NCI-H446 (cell line): ENCODE results near the gene PTPN3.

Source experiments
- DNase-seq, 2 experiments: peaks; one replicate each; lab custom pipeline; 2025; lab: John Stamatoyannopoulos, UW

The PTPN3 gene

DNA sequence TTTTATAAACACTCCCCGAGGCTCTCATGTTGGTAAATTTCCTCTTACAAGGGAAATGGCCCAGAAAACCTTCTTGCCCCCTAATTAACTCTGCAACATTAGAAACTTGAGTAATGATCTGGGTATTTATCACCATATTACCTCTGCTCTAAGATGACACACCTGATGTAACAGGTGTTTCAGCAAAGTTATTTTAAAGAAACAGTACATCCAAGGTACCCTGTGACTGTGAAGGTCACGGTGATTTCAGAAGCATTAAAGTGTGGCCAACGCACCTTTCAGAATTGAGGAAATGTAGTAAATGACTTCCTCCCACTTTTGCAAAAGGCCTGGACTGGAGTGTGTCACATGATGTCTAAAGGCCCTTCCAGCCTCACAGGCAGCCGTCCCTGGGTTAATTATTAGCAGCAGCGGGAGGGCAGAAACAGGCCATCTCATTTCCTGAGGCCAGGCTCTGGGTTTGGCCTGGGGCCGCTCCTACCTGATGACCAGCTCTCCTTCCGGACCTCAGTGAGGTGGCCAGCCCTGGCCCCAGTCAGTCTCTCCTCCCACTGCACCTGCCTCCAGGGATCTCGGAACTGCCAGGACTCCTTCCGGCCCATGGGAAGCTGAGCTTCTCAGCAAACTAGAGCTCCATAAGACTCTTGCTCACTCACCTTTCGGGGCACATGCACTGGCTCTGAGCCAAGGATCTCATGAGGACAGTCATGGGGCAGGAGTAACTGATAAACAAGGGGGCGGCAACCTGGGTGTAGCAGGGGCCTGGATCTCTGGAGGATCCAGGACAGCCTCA is 20.7 kb downstream of the PTPN3 start:
- DNase-seq = no peak

DNA sequence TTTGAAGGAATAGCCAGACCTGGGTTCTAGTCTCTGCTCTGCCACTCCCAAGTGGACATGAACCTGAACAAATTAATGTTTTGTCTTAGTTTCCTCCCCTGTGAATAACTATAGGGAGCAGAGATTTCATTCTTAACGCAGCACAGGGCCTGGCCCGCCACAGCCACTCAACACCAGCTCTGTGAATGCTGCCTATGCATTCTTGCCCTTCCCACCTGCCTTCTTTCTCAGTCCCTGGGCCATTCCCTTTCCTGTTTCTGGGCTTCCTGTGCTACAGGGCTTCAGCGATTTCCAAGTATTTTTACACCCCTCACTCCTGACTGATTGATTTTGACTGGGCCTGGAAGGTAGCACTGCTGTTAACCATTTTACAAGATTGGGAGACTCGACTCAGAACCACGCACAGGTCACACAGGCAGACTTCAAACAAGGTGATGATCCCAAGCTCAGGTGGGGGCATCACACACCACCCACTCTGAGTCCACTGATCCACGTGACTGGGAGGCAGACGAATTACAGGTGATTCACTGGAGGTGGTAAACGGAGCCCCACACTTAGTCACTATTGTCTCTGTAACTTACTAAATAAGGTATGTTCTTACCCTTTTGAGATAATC is 21.4 kb downstream of the PTPN3 start:
- no peak for DNase-seq

GRCh38 chr9:109475526-109475925 is 22.6 kb downstream of the PTPN3 start:
- DNase-seq = no peak

GRCh38 chr9:109474944-109475343 is 23.2 kb downstream of the PTPN3 start:
- no peak for DNase-seq

DNA sequence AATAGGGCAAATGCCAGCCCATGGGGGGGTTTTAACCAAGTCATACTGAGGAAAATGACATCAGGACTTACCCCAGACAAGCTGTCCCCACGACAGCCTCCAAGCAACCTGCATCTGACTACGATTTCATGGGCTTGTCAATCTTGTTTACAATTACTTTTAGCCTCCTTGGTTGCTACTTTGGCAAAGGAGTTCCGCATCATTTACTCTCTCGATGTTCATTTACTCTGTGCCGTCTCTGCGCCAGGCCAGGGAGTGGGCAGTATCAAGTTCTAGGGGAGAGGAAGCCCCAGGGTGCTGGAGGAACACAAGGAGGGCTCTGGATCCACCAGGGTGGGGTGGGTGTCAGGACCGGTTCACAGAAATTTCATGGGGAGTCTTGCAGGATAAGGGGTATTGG is 23.9 kb downstream of the PTPN3 start:
- DNase-seq = no peak

- no peak for DNase-seq
Observed at GRCh38 chr9:109473329-109473728, 24.8 kb downstream of the PTPN3 start.

- DNase-seq = peak in 1 of 2 experiments; percentile 1
Observed at GRCh38 chr9:109471475-109472393, 26.4 kb downstream of the PTPN3 start.

DNA sequence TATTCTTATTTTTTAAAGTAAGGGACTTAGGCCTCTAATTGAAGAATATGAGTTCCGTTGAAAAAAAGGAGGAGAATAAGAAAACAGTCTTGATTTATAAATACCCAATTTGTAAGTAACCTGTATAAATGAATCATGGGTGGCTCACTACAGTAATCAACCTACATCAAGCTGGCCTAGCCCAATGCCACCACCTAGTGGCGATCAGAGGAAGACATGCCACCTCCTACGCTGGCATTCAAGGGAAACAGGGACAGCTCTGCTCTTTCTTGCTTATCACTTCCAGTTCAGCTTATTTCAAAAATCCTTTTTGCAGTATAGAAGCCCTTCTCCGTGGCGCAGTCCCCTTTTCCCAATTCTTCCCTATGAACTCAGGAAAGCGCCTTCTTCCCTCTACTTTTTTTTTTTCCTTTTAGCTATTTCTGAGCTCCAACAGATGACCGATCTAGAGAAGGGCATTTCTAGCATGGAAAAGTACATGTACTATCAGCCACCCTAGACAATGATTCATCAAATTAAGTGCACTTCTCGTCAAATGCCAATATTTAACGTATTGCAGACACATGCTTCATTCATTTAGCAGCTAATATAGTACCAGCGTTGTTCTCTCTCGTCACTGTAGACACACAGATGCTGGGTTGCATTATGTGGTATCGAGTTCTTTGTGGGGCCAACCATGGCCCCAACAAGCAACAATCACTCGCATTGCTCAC is 28.3 kb downstream of the PTPN3 start:
- DNase-seq = peak; percentile 37 to 71

- no peak for DNase-seq
Observed at GRCh38 chr9:109468927-109469326, 29.2 kb downstream of the PTPN3 start.

DNA sequence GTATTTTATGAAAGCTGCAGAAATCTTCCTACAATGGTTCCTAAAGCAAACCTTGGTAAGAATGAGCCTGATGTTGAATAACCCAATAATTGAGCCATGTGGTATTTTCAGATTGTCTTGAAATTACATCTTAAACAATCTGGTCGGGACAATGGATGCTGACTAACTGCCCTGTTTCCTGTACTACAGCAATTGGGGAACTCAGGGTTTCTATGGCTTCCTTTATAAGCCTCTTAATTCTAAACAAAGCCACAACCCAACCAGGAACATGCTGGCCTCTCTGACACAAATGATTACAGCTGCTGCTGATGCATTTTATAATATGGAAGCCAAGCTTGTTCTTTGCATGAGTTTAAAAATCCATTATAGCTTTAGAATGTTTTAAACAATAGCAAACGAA is 30.2 kb downstream of the PTPN3 start:
- no peak for DNase-seq

- DNase-seq = no peak
Observed at GRCh38 chr9:109466623-109467590, 31.2 kb downstream of the PTPN3 start.

- no peak for DNase-seq
Observed at GRCh38 chr9:109463924-109464625, 34.0 kb downstream of the PTPN3 start.

DNA sequence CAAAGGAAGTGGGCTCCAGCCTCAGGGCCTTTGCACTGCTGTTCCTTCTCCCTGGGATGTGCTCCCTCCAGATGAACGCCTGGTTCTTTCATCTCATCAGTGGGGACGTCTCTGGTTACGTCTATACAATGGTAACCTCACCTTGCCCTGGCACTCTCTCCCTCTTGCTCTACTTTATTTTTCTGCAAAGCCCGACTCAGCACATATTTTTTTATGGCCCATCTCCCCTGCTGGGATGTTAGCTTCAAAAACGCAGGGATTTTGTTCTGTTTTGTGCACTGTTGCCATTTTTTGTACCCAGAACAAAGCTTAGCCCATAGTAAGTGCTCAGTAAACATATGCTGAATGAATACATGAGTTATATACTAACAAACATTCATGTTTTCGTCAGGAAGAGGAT is 37.5 kb downstream of the PTPN3 start:
- DNase-seq = no peak

- DNase-seq = no peak
Observed at GRCh38 chr9:109459423-109459822, 38.7 kb downstream of the PTPN3 start.

- no peak for DNase-seq
Observed at GRCh38 chr9:109458453-109459211, 39.5 kb downstream of the PTPN3 start.

GRCh38 chr9:109456811-109457210 is 41.3 kb downstream of the PTPN3 start:
- no peak for DNase-seq

DNA sequence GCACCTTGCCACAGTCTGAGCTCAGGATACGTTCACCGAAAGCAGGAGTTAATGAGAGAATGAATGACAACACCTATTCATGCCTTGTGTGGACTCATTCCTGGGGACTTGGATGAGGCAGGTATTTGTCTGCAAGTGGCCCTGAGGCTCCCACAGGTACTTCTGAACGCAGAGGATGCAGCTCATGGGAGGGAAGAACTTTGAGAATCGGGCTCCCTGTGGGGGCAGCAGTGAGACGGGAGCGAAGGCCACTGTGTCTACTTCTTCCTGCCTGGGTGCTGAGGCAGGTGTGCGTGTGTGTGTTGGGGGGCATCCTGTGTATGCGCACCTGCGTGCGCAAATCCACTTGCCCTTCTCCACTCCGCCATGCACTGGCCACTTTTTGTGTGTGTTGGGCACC is 42.2 kb downstream of the PTPN3 start:
- no peak for DNase-seq

DNA sequence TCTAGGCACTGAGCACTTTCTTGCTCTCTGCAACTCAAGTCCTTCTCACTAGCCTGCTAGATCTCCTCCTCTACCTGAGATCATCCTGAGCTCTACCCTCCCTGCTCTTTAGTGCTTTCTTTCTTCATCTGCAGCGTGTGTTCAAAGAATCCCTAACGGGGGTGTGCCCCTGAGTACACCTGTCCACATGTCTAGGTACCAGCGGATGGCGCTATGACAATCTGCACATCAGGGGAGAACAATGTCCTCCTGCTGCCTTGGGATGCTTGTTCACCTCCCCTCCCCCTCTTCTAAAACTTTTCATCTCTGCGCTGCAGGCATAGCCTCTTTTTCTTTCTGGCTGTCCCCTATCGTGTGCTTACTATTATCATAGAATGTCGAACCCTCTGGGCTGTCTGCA is 42.7 kb downstream of the PTPN3 start:
- DNase-seq = no peak

- no peak for DNase-seq
Observed at GRCh38 chr9:109454601-109455155, 43.4 kb downstream of the PTPN3 start.
